HepG2 (cell line): ENCODE measurements around the gene RAB3GAP1. TPM values are rescaled to one million over a fixed set of nuclear protein-coding genes. Genes with fewer than 3 reads are reported as not detected.

Experiments used
- DR1 ChIP-seq: sonication (generic); formaldehyde crosslinking; IDR thresholded peaks from 2 replicates; pipeline ENCODE4 v1.8.0; 2021; ENCODE audit warnings: mild to moderate bottlenecking, missing genetic modification reagents, inconsistent platforms
- GATA4 ChIP-seq: sonication (generic); IDR thresholded peaks from 2 replicates; pipeline ENCODE4 v1.6.1; 2016; ENCODE audit warnings: antibody characterized with exemption, low read depth, borderline replicate concordance
- HHEX ChIP-seq: IDR thresholded peaks from 2 replicates; pipeline ENCODE4 v1.6.1; 2016; ENCODE audit warnings: control low read depth
- KDM6A ChIP-seq: IDR thresholded peaks from 2 replicates; pipeline ENCODE4 v1.6.1; 2016; ENCODE audit warnings: low read depth
- MAZ ChIP-seq, 2 experiments: sonication (generic) in 1 of 2; formaldehyde crosslinking in 1 of 2; IDR thresholded peaks; 2 replicates each; pipeline versions ENCODE4 v1.5.0 to v1.6.1; 2012 to 2020; ENCODE audit warnings: low read depth in 2 of 2, mild to moderate bottlenecking in 2 of 2, borderline replicate concordance in 1 of 2, improper control_type of control experiment in 1 of 2, low read length in 1 of 2, missing genetic modification reagents in 1 of 2, moderate library complexity in 1 of 2
- NFIC ChIP-seq: IDR thresholded peaks from 2 replicates; pipeline ENCODE4 v1.6.1; 2012; ENCODE audit warnings: mild to moderate bottlenecking, low read length, inconsistent platforms
- SP4 ChIP-seq: sonication (generic); formaldehyde crosslinking; IDR thresholded peaks from 2 replicates; pipeline ENCODE4 v1.8.1; 2023; ENCODE audit warnings: mild to moderate bottlenecking, missing genetic modification reagents
- TARDBP ChIP-seq: sonication (generic); formaldehyde crosslinking; IDR thresholded peaks from 2 replicates; pipeline ENCODE4 v1.8.0; 2022; ENCODE audit warnings: mild to moderate bottlenecking, missing genetic modification reagents
- ZMAT3 ChIP-seq: sonication (generic); formaldehyde crosslinking; conservative IDR thresholded peaks from 2 replicates; pipeline ENCODE4 v1.7.0; 2021; ENCODE audit warnings: missing genetic modification reagents
- ZNF275 ChIP-seq: sonication (generic); formaldehyde crosslinking; IDR thresholded peaks from 2 replicates; pipeline ENCODE4 v1.8.0; 2022; ENCODE audit warnings: missing genetic modification reagents, mild to moderate bottlenecking, inconsistent platforms, borderline replicate concordance
- ZNF615 ChIP-seq: sonication (generic); formaldehyde crosslinking; IDR thresholded peaks from 2 replicates; pipeline ENCODE4 v1.5.0; 2020; ENCODE audit warnings: mild to moderate bottlenecking, missing genetic modification reagents, borderline replicate concordance
- ZNF678 ChIP-seq: sonication (generic); formaldehyde crosslinking; IDR thresholded peaks from 2 replicates; pipeline ENCODE4 v1.4.0; 2020; ENCODE audit warnings: mild to moderate bottlenecking, missing genetic modification reagents
- ZNF75D ChIP-seq: sonication (generic); formaldehyde crosslinking; IDR thresholded peaks from 2 replicates; pipeline ENCODE4 v1.8.1; 2023; ENCODE audit warnings: missing genetic modification reagents, mild to moderate bottlenecking, borderline replicate concordance
- ZNF891 ChIP-seq: sonication (generic); formaldehyde crosslinking; IDR thresholded peaks from 2 replicates; pipeline ENCODE4 v1.5.0; 2020; ENCODE audit warnings: mild to moderate bottlenecking, missing genetic modification reagents
- polyA plus RNA-seq, 8 experiments: library from polyadenylated mRNA; depleted of rRNA in 3 of 8; stranded (reverse) in 7 of 8; unstranded in 1 of 8; fragments of >200 nt; fragmentation: Illumina TruSeq in 4 of 8; extraction: Trizol in 4 of 8; gene quantifications; 2 replicates each; pipeline versions ENCODE4 v1.2.1 to v1.2.3, GENCODE V29; 2011 to 2016; ENCODE audit warnings: low read depth in 4 of 8, missing spikeins in 1 of 8, mixed read lengths in 1 of 8; ENCODE audit not compliant: insufficient read depth in 1 of 8
- total RNA-seq, 5 experiments: library from RNA; depleted of rRNA; stranded (reverse); fragments of >200 nt; fragmentation: Illumina TruSeq; extraction: Trizol; gene quantifications; 2 replicates each; pipeline ENCODE4 v1.2.3, GENCODE V29; 2016; ENCODE audit warnings: low read depth in 1 of 5
- TF ChIP-seq, protein P1 (sequence below): sonication (generic); formaldehyde crosslinking; IDR thresholded peaks from 2 replicates; pipeline ENCODE4 v1.4.0; 2020; ENCODE audit warnings: mild to moderate bottlenecking, missing genetic modification reagents
- TF ChIP-seq, protein P2 (sequence below): sonication (generic); formaldehyde crosslinking; IDR thresholded peaks from 2 replicates; pipeline ENCODE4 v1.4.0; 2020; ENCODE audit warnings: missing genetic modification reagents, mild to moderate bottlenecking, borderline replicate concordance
- TF ChIP-seq, protein P3 (sequence below): sonication (generic); formaldehyde crosslinking; IDR thresholded peaks from 2 replicates; pipeline ENCODE4 v1.4.0; 2020; ENCODE audit warnings: missing genetic modification reagents
- TF ChIP-seq, protein P4 (sequence below): sonication (generic); formaldehyde crosslinking; IDR thresholded peaks from 2 replicates; pipeline ENCODE4 v1.4.0; 2020; ENCODE audit warnings: missing genetic modification reagents, borderline replicate concordance

The RAB3GAP1 gene
- total and polyA plus RNA-seq, 2 of the 13 experiments (the other 11 are each of a cell fraction or from before 2014, with no cell fraction given): 15.2 to 48.8 TPM

GRCh38 chr2:135052042-135052876 lies at the start of gene RAB3GAP1 (continued):
- TF ChIP-seq, protein P1, sequence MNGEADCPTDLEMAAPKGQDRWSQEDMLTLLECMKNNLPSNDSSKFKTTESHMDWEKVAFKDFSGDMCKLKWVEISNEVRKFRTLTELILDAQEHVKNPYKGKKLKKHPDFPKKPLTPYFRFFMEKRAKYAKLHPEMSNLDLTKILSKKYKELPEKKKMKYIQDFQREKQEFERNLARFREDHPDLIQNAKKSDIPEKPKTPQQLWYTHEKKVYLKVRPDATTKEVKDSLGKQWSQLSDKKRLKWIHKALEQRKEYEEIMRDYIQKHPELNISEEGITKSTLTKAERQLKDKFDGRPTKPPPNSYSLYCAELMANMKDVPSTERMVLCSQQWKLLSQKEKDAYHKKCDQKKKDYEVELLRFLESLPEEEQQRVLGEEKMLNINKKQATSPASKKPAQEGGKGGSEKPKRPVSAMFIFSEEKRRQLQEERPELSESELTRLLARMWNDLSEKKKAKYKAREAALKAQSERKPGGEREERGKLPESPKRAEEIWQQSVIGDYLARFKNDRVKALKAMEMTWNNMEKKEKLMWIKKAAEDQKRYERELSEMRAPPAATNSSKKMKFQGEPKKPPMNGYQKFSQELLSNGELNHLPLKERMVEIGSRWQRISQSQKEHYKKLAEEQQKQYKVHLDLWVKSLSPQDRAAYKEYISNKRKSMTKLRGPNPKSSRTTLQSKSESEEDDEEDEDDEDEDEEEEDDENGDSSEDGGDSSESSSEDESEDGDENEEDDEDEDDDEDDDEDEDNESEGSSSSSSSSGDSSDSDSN (CRISPR knock-in tag): peak; percentile 69
- TF ChIP-seq ZNF615 (CRISPR knock-in tag) (0 out of 2 replicates have a peak, but pooled peaks have one; percentile 40), ZNF678 (0 out of 2 replicates have a peak, but pooled peaks have one; percentile 44), NFIC (0 out of 2 replicates have a peak, but pooled peaks have one; percentile 27), ZNF275 (CRISPR knock-in tag) (0 out of 2 replicates have a peak, but pooled peaks have one; percentile 27), HHEX (CRISPR knock-in tag) (no peak), ZNF75D (CRISPR knock-in tag) (no peak), KDM6A (CRISPR knock-in tag) (no peak), DR1 (CRISPR knock-in tag) (no peak), GATA4 (no peak), MAZ (IDR thresholded peaks at IDR 0.05; ENCODE audit: borderline replicate concordance, low read depth, low read length) (no peak; the same call in 1 of the 2 replicates), MAZ (CRISPR knock-in tag; IDR thresholded peaks at IDR 0.05; ENCODE audit: low read depth) (peak; percentile 85), ZMAT3 (CRISPR knock-in tag) (no peak; the same call in 1 of the 2 replicates), ZNF891 (no peak), TARDBP (CRISPR knock-in tag) (peak; percentile 52; the same call in 1 of the 2 replicates), SP4 (peak; percentile 62)
- TF ChIP-seq, protein P2, sequence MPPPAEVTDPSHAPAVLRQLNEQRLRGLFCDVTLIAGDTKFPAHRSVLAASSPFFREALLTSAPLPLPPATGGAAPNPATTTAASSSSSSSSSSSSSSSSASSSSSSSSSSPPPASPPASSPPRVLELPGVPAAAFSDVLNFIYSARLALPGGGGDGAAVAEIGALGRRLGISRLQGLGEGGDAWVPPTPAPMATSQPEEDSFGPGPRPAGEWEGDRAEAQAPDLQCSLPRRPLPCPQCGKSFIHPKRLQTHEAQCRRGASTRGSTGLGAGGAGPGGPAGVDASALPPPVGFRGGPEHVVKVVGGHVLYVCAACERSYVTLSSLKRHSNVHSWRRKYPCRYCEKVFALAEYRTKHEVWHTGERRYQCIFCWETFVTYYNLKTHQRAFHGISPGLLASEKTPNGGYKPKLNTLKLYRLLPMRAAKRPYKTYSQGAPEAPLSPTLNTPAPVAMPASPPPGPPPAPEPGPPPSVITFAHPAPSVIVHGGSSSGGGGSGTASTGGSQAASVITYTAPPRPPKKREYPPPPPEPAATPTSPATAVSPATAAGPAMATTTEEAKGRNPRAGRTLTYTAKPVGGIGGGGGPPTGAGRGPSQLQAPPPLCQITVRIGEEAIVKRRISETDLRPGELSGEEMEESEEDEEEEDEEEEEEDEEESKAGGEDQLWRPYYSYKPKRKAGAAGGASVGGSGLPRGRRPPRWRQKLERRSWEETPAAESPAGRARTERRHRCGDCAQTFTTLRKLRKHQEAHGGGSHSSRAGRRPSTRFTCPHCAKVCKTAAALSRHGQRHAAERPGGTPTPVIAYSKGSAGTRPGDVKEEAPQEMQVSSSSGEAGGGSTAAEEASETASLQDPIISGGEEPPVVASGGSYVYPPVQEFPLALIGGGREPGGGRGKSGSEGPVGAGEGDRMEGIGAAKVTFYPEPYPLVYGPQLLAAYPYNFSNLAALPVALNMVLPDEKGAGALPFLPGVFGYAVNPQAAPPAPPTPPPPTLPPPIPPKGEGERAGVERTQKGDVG (CRISPR knock-in tag): peak; percentile 69; the same call in 1 of the 2 replicates
- TF ChIP-seq, protein P3, sequence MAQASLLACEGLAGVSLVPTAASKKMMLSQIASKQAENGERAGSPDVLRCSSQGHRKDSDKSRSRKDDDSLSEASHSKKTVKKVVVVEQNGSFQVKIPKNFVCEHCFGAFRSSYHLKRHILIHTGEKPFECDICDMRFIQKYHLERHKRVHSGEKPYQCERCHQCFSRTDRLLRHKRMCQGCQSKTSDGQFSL (CRISPR knock-in tag): no peak
- TF ChIP-seq, protein P4, sequence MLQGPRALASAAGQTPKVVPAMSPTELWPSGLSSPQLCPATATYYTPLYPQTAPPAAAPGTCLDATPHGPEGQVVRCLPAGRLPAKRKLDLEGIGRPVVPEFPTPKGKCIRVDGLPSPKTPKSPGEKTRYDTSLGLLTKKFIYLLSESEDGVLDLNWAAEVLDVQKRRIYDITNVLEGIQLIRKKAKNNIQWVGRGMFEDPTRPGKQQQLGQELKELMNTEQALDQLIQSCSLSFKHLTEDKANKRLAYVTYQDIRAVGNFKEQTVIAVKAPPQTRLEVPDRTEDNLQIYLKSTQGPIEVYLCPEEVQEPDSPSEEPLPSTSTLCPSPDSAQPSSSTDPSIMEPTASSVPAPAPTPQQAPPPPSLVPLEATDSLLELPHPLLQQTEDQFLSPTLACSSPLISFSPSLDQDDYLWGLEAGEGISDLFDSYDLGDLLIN (CRISPR knock-in tag): no peak
